NCI-H526 (cell line): ENCODE results near the gene SEPTIN10.

Experiments used
- DNase-seq, 2 experiments: peaks; one replicate each; lab custom pipeline; 2025; lab: John Stamatoyannopoulos, UW

The SEPTIN10 gene

DNA sequence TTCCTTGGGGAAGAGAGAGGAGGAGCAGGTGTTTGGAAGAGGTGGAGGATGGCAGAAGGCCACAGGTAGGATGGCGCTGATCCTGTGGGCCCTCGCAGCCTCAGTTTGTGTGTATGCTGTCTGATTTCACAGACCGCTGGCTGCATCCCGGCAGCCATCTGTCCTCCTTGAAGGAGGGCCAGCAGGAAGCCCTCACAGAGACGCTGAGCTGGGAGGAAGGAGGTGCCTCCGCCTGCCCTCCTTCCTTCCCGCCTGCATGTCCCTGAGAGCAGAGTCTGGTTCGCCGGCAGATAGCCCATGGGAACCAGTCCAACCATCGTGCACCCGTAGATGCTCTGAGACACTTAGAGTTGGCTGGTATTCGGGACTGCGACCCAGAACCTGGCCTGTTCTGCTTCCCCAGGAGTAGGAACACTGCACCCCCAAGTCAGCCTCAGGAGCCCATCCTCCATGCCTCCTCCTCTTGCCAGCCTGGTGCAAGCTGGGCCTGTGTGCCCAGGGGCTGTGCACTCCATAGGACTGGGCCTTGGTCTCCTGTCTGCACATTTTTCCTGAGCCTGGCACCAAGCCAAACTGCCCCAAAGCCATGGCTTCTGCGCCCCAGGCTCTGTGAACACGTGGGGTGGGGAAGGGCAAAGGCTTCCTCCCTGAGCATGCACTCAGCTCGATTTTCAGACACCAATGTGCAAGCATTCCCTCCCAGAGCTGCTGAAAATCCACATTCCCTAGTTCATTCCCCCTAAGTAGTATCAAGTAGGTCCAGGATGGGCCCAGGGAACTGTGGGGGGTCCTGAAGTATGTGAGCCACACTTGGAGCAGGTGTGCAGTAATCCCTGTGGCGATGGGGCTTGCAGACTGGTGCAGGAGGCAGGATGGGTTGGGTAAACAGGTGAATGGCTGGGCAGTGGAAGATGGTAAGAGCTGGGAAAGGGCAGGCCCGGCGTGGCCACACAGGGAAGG, 115.6 kb downstream of the SEPTIN10 start:
- no peak for DNase-seq

DNA sequence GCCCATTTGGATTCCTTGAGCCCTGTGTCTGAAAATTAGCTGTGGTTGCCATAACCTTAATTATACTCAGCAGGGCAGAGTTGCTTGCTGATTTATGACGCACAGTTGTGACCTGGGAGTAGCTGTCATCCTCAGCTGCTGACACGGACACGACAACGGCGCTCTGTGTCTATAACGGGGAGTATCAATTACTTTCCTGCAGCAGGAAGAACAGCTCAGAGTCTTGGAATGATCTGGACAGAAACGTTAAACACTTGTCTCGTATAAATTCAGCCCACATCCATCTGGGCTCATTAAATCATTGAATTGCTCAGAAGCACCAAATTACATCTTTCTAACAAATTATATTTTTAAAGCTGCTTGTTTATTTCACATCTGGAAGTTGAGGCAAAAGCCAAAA, 116.3 kb downstream of the SEPTIN10 start:
- DNase-seq: no peak

DNA sequence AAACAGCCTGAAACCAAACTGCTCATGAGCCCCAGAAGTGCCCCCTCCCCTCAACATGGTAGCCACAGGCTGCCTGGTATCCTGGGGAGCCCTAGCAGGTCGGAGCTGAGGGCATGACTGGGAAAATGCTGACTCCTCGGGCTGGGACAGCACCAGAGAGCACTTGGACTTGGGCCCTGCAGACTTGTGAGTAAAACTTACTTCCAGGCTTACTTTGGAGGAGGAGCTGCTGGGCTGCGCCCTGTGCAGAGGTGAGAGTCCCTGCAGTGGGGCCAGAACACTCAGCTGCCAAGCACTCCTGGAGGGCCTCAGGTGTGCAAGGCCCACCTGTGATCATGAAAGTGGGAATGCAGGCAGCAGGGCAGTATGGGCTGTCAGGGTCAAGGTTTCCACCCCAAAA, 119.4 kb downstream of the SEPTIN10 start:
- no peak for DNase-seq

DNA sequence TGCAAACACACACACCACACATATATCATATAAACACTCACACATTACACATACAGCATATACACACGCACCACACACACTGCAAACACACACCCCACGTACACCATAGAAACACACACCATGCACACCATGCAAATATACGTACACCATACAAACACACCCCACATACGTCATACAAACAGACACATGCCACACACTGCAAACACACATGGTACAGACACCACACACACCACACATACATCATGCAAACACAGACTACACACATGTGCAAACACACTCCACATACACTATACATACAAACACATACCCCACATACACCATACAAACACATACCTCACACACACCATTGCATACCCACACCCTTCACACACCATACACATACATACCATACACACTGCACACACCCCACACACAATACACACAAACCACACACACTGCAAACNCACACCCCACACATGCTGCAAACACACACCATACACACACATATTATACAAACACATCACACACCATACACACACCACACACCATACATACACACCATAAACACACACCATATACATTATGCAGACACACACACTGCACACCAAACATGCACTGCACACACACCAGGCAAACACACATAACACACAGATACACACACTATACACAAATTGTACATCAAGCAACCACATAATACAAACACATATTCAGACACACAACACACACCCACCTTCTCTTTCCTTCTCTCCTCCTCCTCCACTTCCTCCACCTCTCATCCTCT, 120.4 kb downstream of the SEPTIN10 start:
- DNase-seq: no peak
